Activated T-cell treated with anti-CD3 and anti-CD28 coated beads, Interleukin-2, amount 50 U/mL, for 4 hours (primary cell): Measurements from ENCODE around the gene APLP2. TPM values are rescaled to one million over a fixed set of nuclear protein-coding genes. Genes with fewer than 3 reads are reported as not detected.

ENCODE experiments used
- ATAC-seq, 2 donors: fragments of 200-7000 bp; cut with Tn5 transposase; one replicate each; pipeline ENCODE4 v1.10.0; 2021
- DNase-seq: peaks from one replicate; pipeline ENCODE4 v3.0.0-alpha.2; 2020
- H3K27me3 Mint-ChIP-seq: one replicate; pipeline ENCODE4 v1.8.0; 2021; ENCODE audit warnings: low read depth, mixed read lengths
- H3K36me3 Mint-ChIP-seq: one replicate; pipeline ENCODE4 v1.8.0; 2022; ENCODE audit warnings: mixed read lengths; ENCODE audit not compliant: insufficient read depth
- H3K4me1 Mint-ChIP-seq: one replicate; pipeline ENCODE4 v1.8.0; 2021; ENCODE audit warnings: low read depth, mixed read lengths
- H3K4me3 Mint-ChIP-seq: one replicate; pipeline ENCODE4 v1.8.0; 2021; ENCODE audit warnings: mild to moderate bottlenecking, moderate library complexity, mixed read lengths
- H3K9me3 Mint-ChIP-seq: one replicate; pipeline ENCODE4 v1.8.0; 2021; ENCODE audit warnings: mixed read lengths
- total RNA-seq, 3 donors: library from RNA; stranded (reverse); gene quantifications; one replicate each; pipeline ENCODE4 v1.2.1, GENCODE V29; 2021

The APLP2 gene
- total RNA-seq, 3 donors from 2014 or later = 53.5 to 70.6 (median 60.4) TPM

DNA sequence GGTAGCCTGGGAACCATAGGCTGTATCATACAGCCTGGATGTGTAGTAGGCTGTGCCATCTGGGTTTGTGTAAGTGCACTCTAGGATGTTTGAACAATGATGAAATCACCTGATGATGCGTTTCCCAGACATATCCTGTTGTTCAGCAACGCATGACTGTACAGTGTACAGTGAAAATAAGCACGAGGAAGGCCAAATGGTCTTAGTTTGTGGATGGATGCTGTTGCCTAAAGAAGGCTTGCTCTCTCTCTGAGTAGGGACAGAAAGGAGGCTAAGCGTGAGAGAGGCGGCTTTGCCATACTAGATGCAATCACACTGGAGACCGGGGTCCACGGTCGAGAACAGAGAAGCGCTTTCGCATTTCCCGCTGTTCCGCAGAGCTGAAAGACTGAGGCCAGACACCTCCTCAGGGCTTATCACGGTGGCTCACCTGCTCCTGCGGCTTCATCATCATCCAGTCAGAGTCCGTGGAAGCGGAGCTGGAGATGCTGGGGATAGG lies 27.6 kb upstream of the APLP2 start:
- Mint-ChIP-seq H3K4me1 (no peaks in the 10 kb centered on the region), H3K27me3 (peaks cover 21% of the 10 kb centered on the region), H3K9me3 (no peaks in the 10 kb centered on the region), H3K4me3 (no peak overlapping the region), H3K36me3 (no peaks in the 10 kb centered on the region)
- no peak for ATAC-seq
- DNase-seq = no peak

DNA sequence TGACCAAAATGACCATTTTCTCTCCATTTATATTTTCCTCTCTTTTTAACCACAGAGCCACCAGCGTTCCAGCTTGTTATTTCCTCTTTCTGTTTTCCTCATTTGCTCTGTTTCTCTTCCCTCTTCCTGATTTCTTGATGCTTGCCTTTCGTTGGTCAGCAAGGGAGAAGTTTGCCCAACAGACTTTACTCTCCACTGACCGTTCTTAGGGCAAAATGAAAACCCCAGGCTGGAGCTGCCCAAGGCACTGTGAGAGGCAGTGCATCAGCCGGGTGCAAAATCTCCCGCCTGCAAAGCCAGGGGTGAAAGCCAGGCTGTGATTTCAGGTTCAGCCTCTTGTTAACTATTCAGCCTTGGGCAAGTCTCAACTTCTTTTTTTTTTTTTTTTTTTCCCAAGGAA lies 26.1 kb upstream of the APLP2 start:
- Mint-ChIP-seq H3K4me1 (no peaks in the 10 kb centered on the region), H3K27me3 (peaks cover 13% of the 10 kb centered on the region), H3K9me3 (no peaks in the 10 kb centered on the region), H3K36me3 (no peaks in the 10 kb centered on the region), H3K4me3 (no peak overlapping the region)
- DNase-seq (no peak), ATAC-seq (no peak)

DNA sequence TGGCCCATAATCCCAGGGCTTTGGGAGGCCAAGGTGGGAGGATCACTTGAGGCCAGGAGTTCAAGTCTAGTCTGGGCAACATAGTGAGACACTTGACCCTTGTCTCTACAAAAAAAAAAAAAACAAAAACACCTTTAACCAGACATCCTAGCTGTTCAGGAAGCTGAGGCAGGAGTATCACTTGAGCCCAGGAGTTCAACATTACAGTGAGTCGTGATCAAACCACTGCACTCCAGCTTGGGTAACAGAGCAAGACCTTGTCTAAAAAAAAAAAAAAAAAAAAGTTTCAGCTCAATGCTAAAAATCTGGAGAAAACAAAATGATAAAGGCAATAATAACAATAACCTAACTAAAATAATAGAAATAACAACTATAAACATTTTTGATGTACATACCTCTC lies 22.6 kb upstream of the APLP2 start:
- H3K27me3 Mint-ChIP-seq = peaks cover 9% of the 10 kb centered on the region
- no peak overlapping the region for H3K4me3 Mint-ChIP-seq
- H3K36me3 Mint-ChIP-seq = no peaks in the 10 kb centered on the region
- H3K9me3 Mint-ChIP-seq = no peaks in the 10 kb centered on the region
- no peak for DNase-seq
- ATAC-seq = no peak
- no peaks in the 10 kb centered on the region for H3K4me1 Mint-ChIP-seq

DNA sequence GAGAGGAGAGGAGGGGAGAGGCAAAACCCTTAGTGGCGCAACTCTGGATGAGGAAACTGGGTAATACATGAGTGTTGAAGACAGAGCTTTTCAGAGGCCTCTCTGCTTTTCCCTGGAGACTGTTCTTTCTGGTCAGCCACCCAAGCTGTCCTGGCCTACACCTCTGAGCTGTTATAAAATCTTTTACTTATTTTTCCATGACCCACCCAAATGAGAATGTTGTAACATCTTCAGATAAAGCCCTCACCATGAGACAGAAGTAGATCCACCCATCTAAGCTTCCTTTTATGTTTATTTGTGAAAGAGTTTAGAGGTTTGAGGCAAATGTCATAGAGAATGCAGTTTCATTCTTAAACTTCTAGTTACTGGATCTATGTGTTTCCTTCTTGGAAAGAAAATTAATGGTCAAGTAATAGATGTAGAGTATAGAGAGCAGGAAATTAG lies 20.3 kb upstream of the APLP2 start:
- H3K36me3 Mint-ChIP-seq = no peaks in the 10 kb centered on the region
- no peak for ATAC-seq
- peaks cover 4% of the 10 kb centered on the region for H3K27me3 Mint-ChIP-seq
- H3K4me3 Mint-ChIP-seq = no peak overlapping the region
- H3K4me1 Mint-ChIP-seq = no peaks in the 10 kb centered on the region
- no peaks in the 10 kb centered on the region for H3K9me3 Mint-ChIP-seq
- no peak for DNase-seq

DNA sequence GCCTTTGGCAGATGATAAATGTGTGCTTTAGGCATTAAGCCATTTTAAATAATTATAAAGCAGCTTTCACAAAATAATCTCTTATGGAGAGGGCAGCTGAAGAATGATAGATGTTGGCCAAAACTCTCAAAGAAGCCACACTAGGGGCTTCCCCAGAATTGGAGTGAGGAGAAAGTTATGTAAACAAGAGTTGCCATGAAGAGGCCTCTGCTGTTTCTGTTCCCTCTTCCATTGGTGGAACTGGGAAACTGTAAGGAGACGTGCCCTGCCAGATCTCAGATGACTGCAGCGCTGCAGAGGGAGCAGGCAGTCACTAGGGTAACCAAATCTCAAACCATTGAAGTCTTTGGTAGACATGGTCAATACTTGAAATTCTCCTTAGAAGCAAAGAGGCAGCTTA lies 19.4 kb upstream of the APLP2 start:
- no peaks in the 10 kb centered on the region for H3K36me3 Mint-ChIP-seq
- peaks cover 4% of the 10 kb centered on the region for H3K27me3 Mint-ChIP-seq
- no peak overlapping the region for H3K4me3 Mint-ChIP-seq
- no peaks in the 10 kb centered on the region for H3K9me3 Mint-ChIP-seq
- no peak for ATAC-seq
- no peaks in the 10 kb centered on the region for H3K4me1 Mint-ChIP-seq
- DNase-seq = no peak

DNA sequence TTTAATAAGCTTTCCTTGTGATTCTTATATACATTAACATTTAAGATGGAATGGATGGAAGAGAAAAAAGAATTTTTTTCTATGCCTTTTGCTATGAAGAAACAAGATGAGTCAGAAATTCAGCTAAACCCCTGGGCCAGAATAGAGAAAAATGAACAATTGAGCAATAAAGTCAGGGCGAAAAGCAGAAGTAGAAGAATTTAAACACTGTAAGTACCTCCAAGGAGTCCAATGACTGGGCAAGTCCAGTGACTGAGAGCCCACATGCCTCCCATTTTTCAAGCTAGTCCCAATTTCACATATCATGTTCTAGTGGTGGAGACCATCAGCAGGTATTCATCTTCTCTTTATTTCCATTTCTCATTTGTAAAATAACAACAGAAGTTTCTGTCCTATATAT lies 18.6 kb upstream of the APLP2 start:
- no peaks in the 10 kb centered on the region for H3K36me3 Mint-ChIP-seq
- no peak overlapping the region for H3K4me3 Mint-ChIP-seq
- DNase-seq (no peak), ATAC-seq (no peak)
- no peaks in the 10 kb centered on the region for H3K4me1 Mint-ChIP-seq
- peaks cover 8% of the 10 kb centered on the region for H3K27me3 Mint-ChIP-seq
- H3K9me3 Mint-ChIP-seq = no peaks in the 10 kb centered on the region

DNA sequence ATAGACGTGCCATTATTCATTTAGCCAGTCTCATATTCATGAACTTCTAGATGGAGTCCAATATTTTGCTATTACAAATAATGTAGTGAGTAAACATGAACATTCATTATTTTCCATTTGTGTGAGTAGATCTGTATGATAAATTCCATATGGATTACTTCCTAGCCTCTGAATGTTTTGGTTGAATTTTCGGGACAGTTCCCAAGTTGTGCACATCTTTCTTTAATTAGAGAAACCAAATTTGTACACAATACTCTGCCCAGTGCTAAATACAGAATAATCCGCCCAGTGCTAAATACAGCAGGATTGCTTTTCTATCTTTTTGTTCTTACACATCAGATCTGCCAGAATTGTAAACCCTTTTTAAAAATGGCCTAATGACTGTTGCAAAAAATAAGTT lies 17.1 kb upstream of the APLP2 start:
- Mint-ChIP-seq H3K36me3 (no peaks in the 10 kb centered on the region), H3K4me1 (no peaks in the 10 kb centered on the region), H3K27me3 (peaks cover 11% of the 10 kb centered on the region), H3K9me3 (no peaks in the 10 kb centered on the region), H3K4me3 (no peak overlapping the region)
- DNase-seq (no peak), ATAC-seq (no peak)

DNA sequence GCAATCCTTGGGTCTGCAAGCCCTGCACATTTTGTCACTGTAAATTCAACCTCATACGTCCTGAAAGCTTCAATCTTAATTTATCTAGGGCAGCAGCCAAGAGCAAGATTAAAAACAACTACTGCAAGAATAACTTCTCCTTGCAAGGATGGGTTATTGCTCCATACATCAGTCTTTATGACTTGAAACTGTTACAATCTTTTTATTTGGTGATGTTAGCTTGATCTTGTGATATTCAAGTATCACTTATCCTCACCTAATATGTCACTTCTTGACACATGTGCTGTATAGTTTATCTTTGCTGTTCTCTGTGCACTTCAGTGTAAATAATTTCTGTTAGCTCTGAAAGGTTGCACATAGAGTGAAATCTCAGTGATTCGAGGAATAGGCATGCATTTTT lies 14.7 kb upstream of the APLP2 start:
- peaks cover 24% of the 10 kb centered on the region for H3K27me3 Mint-ChIP-seq
- ATAC-seq (no peak), DNase-seq (no peak)
- no peaks in the 10 kb centered on the region for H3K36me3 Mint-ChIP-seq
- no peak overlapping the region for H3K4me3 Mint-ChIP-seq
- no peaks in the 10 kb centered on the region for H3K4me1 Mint-ChIP-seq
- H3K9me3 Mint-ChIP-seq = no peaks in the 10 kb centered on the region

DNA sequence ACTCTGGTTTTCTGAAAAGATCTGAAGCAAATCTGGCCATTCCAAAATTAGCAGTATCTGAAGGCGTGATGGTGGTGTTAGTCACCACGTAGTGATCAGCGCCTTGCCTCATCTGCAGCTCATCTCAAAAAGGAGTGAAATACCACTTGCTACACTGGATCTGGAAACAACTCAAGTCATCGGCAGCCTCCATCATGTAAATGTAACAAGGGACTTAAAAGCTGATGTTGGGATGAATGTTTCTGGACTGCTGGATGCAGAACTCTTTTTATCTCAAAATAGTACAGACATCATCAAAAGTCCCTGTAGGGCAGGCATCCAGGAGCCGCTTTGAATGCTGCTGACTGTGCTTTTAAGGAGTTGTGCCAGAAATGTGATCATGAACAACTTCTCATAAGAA lies 14.1 kb upstream of the APLP2 start:
- H3K4me3 Mint-ChIP-seq = no peak overlapping the region
- DNase-seq (no peak), ATAC-seq (no peak)
- no peaks in the 10 kb centered on the region for H3K9me3 Mint-ChIP-seq
- H3K36me3 Mint-ChIP-seq = no peaks in the 10 kb centered on the region
- H3K4me1 Mint-ChIP-seq = no peaks in the 10 kb centered on the region
- peaks cover 27% of the 10 kb centered on the region for H3K27me3 Mint-ChIP-seq

DNA sequence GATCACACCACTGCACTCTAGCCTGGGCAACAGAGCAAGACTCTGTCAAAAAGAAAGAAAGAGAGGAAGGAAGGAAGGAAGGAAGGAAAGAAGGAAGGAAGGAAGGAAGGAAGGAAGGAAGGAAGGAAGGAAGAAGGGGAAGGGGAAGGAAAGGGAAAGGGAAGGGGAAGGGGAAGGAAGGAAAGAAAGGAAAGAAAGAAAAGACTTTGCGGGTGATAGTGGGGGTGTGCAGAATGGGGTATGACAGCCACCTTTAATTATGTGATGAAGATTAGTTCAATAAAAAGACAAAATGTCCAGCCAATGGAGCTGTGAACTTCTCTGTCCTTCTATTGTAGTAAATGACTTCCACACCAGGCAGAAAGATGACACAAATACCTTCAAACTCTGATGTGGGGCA lies 8.7 kb upstream of the APLP2 start:
- no peaks in the 10 kb centered on the region for H3K9me3 Mint-ChIP-seq
- DNase-seq (no peak), ATAC-seq (no peak)
- peaks cover 31% of the 10 kb centered on the region for H3K27me3 Mint-ChIP-seq
- no peaks in the 10 kb centered on the region for H3K4me1 Mint-ChIP-seq
- H3K4me3 Mint-ChIP-seq = no peak overlapping the region
- no peaks in the 10 kb centered on the region for H3K36me3 Mint-ChIP-seq

DNA sequence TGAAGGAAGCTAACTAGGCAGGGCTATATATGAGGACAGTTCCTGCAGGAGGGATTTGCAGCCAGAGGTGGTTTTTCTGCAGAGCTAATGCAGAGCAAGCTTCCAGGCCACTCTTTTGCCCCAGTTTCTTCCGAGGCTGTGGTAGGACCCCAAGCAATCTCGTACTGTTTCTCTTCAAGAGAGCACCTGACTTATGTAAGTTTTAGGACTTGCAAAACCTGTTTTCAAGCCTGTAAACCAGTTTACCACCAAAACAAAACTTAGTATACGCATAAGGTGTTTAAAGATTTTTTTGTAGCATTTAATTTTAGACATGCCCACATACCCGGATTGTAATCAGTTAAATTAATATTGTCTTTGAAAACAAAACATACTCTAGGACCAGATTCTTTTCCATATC lies 7.7 kb upstream of the APLP2 start:
- Mint-ChIP-seq H3K4me1 (no peaks in the 10 kb centered on the region), H3K27me3 (peaks cover 31% of the 10 kb centered on the region), H3K9me3 (no peaks in the 10 kb centered on the region), H3K36me3 (no peaks in the 10 kb centered on the region), H3K4me3 (no peak overlapping the region)
- no peak for ATAC-seq
- DNase-seq = no peak

DNA sequence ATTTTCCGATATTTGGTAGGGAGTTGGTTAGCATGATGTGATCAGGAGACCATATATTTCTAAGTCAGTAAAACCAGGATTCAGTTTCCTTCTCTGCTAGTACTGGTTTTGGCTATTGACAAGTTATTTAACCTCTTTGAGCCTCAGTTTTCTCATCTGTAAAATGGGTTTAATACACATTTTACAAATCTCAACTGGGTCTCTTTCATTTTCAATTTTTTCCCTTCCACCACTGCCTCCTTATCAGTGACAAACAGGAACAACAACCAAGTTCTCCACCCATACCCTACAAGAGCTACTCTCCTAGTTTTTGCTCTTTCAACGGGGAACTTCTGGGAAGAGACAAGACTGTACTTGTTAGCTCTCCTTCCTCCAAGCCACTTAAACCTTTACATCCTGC lies 6.2 kb upstream of the APLP2 start:
- ATAC-seq (no peak), DNase-seq (no peak)
- Mint-ChIP-seq H3K9me3 (no peaks in the 10 kb centered on the region), H3K4me3 (no peak overlapping the region), H3K4me1 (peaks cover 2% of the 10 kb centered on the region), H3K27me3 (peaks cover 22% of the 10 kb centered on the region), H3K36me3 (no peaks in the 10 kb centered on the region)

DNA sequence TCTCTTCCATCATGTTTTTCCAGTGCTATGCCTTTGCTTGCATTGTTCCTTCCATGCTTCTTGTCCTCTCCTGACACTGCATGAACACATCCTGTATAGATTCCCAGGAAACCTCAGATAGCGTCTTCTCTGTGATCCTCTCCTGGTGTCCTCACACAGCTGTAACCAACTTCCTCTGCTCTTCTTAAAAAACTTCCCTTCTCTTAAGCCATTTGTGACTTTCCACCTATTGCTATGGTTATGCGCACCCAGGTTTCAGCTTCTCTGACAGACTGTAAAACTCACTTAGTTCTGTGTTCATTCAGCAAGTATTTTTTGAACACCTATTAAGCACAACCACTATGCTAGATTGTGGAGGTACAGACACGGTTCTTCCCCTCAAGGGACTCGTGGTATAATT lies 5.1 kb upstream of the APLP2 start:
- Mint-ChIP-seq H3K36me3 (no peaks in the 10 kb centered on the region), H3K27me3 (peaks cover 18% of the 10 kb centered on the region), H3K9me3 (no peaks in the 10 kb centered on the region), H3K4me3 (no peak overlapping the region), H3K4me1 (peaks cover 8% of the 10 kb centered on the region)
- ATAC-seq (no peak), DNase-seq (no peak)

DNA sequence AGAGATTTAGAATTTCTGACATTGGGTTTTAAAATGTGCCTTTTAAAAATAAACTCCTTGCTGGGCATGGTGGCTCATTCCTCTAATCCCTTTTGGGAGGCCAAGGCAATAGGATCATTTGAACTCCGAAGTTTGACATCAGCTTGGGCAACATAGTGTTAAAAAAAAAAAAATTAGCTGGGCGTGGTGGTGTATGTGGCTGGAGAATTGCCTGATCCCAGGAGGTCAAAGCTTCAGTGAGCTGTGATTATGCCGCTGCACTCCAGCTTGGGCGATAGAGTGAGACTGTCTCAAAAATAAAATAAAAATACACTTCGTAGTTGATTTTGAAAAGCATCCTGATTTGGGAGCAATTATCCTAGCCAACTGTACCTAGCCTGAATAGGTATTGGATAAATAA lies 3.4 kb upstream of the APLP2 start:
- DNase-seq (no peak), ATAC-seq (no peak)
- Mint-ChIP-seq H3K36me3 (no peaks in the 10 kb centered on the region), H3K4me1 (peaks cover 13% of the 10 kb centered on the region), H3K27me3 (peaks cover 7% of the 10 kb centered on the region), H3K9me3 (no peaks in the 10 kb centered on the region), H3K4me3 (no peak overlapping the region)

DNA sequence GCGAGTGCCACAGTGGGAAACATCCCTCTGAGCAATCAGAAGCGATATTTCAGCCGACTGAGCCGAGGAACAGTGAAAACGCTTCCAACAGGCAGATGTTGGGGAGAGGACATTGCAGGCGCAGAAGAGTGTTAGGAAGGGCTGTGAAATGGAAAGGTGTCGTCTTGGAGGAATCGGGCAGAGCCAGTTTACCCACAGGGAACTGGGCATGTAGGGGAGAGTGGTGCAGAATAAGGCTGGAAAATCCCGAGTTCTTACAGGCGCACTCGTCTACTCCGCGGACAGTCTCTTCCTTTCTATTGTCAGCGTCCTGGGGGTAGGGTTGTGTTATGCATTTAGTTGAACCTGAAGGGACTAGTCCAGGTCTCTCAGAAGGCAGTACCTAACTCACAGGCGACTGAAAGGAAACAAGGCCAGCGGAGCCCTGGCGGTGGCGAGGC lies 1.1 kb upstream of the APLP2 start:
- Mint-ChIP-seq H3K9me3 (no peaks in the 10 kb centered on the region), H3K27me3 (peaks cover 7% of the 10 kb centered on the region), H3K36me3 (no peaks in the 10 kb centered on the region), H3K4me1 (peaks cover 24% of the 10 kb centered on the region), H3K4me3 (peak overlapping the region; percentile 93)
- ATAC-seq = no peak
- DNase-seq = no peak
